ENCODE measurements around the gene EDA. TPM values are rescaled to one million over a fixed set of nuclear protein-coding genes. Genes with fewer than 3 reads are reported as not detected.
A peak's percentile ranks its signal among the peaks of the same experiment; 100 is the strongest.

EDA gene
- total and polyA plus RNA-seq, 10 donors: 0.28 to 7.2 (median 3.3) TPM

- Histone ChIP-seq H3K4me1 (peaks cover 0 to 12% (median 0%) of the 10 kb centered on the region in 6 donors), H3K4me3 (no peak overlapping the region), H3K9me3 (no peaks in the 10 kb centered on the region), H3K27ac (no peak overlapping the region), H3K36me3 (no peaks in the 10 kb centered on the region), H3K27me3 (replicated peaks in 1 of 7) (peaks cover 0 to 25% (median 0%) of the 10 kb centered on the region in 7 donors)
- peak; percentile 54 for DNase-seq
- intact Hi-C loops (cut with DNase I; ENCODE audit: low total_unique reads): no loop called here
- 53 to 79% (median 60%) methylated on average over 2 to 4 of the region's 4 CpGs for WGBS, 5 donors
- TF ChIP-seq POLR2A (IDR thresholded peaks at IDR 0.05) (no peak), CTCF (IDR thresholded peaks at IDR 0.05 in 8 of 11, conservative IDR thresholded peaks at IDR 0.05 in 3 of 11) (no peak), POLR2AphosphoS5 (IDR thresholded peaks at IDR 0.05) (no peak)
Observed at GRCh38 chrX:70029863-70030262, 413.9 kb downstream of the EDA start.

- intact Hi-C loops (cut with DNase I; ENCODE audit: low total_unique reads): no loop called here
- WGBS, 5 donors: 2 to 8% (median 5%) methylated on average over 4 of the region's 4 CpGs
Observed at GRCh38 chrX:70030301-70030767, 414.4 kb downstream of the EDA start.

GRCh38 chrX:70032792-70033191 is 416.9 kb downstream of the EDA start:
- no peak overlapping the region for H3K27ac ChIP-seq
- peaks cover 0 to 24% (median 0%) of the 10 kb centered on the region in 7 donors for H3K27me3 ChIP-seq (replicated peaks in 1 of 7)
- DNase-seq: no peak
- intact Hi-C loops (cut with DNase I; ENCODE audit: low total_unique reads): no loop called here
- WGBS, 5 donors: 64 to 88% (median 73%) methylated on average over 2 of the region's 2 CpGs
- no peak overlapping the region for H3K4me3 ChIP-seq
- no peaks in the 10 kb centered on the region for H3K36me3 ChIP-seq
- no peaks in the 10 kb centered on the region for H3K9me3 ChIP-seq
- TF ChIP-seq POLR2AphosphoS5 (IDR thresholded peaks at IDR 0.05) (no peak), POLR2A (IDR thresholded peaks at IDR 0.05) (no peak), CTCF (IDR thresholded peaks at IDR 0.05 in 8 of 11, conservative IDR thresholded peaks at IDR 0.05 in 3 of 11) (no peak)
- H3K4me1 ChIP-seq: no peaks in the 10 kb centered on the region

More at GRCh38 chrX:70030301-70030767, 414.4 kb downstream of the EDA start:
- Histone ChIP-seq H3K9me3 (no peaks in the 10 kb centered on the region), H3K4me3 (no peak overlapping the region), H3K27me3 (replicated peaks in 1 of 7) (peaks cover 0 to 25% (median 0%) of the 10 kb centered on the region in 7 donors), H3K4me1 (peaks cover 0 to 12% (median 0%) of the 10 kb centered on the region in 6 donors), H3K36me3 (no peaks in the 10 kb centered on the region), H3K27ac (no peak overlapping the region)
- TF ChIP-seq POLR2AphosphoS5 (IDR thresholded peaks at IDR 0.05): no peak
- peak in 10 of 11 experiments; percentile 40 to 75 (median 67) for TF ChIP-seq CTCF (IDR thresholded peaks at IDR 0.05 in 8 of 11, conservative IDR thresholded peaks at IDR 0.05 in 3 of 11)
- DNase-seq: peak; percentile 45

GRCh38 chrX:70033348-70034051 is 417.6 kb downstream of the EDA start:
- intact Hi-C loops (cut with DNase I; ENCODE audit: low total_unique reads): no loop called here
- H3K27me3 ChIP-seq (replicated peaks in 1 of 7): peaks cover 0 to 17% (median 0%) of the 10 kb centered on the region in 7 donors
- H3K36me3 ChIP-seq: no peaks in the 10 kb centered on the region
- no peak overlapping the region for H3K4me3 ChIP-seq
- TF ChIP-seq CTCF (IDR thresholded peaks at IDR 0.05 in 8 of 11, conservative IDR thresholded peaks at IDR 0.05 in 3 of 11) (peak in 9 of 11 experiments; percentile 6 to 54 (median 35)), POLR2AphosphoS5 (IDR thresholded peaks at IDR 0.05) (no peak), POLR2A (IDR thresholded peaks at IDR 0.05) (no peak)
- H3K27ac ChIP-seq: no peak overlapping the region
- no peaks in the 10 kb centered on the region for H3K9me3 ChIP-seq
- no peaks in the 10 kb centered on the region for H3K4me1 ChIP-seq
- 40 to 62% (median 59%) methylated on average over 3 to 10 of the region's 10 CpGs for WGBS, 5 donors
- DNase-seq: peak; percentile 59
